GM11168 (cell line): Measurements from ENCODE around the gene TMEM187.

Source experiments
- in situ Hi-C: fragments of 300-500 bp; cut with MboI; formaldehyde crosslinking; loops from one replicate; pipeline ENCODE4 v1.12.0; 2022; ENCODE audit warnings: low sequenced_read_pairs; ENCODE audit not compliant: unreplicated experiment

TMEM187 gene

GRCh38 chrX:153934148-153934761, 38.3 kb upstream of the TMEM187 start:
- in situ Hi-C loops: no loop called here

DNA sequence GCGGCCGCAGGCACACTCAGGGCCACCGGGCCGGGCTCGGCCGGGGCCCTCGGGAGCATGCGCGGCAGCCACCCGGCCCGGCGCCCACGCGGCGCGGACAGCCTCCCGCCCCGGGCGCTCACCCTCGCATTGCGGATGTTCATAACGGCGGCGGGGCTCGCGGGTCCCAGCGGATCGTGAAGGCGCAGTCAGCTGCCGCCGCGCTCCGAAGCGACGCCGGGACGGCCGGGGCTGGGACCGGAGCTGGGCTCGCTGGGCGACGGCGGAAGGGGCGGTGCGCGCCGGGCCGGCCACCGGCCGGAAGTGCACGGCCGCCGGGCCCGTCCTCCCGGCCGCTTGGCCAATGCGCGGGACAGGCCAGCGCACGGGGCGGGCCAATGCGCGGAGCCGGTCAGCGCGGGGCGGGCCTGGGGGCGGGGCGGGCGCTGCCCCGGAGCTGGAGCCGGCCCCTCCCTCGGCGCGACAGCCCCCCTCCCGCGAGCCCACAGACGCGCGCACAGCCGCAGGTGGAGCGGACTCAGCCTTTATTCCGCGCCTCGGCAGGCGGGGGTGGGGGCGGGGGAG, 37.7 kb upstream of the TMEM187 start, which contains the start of gene NAA10:
NAA10 (minus strand) TSS at position 276 of the 564 bp plus-strand sequence; CDS start at position 143, 133 bp downstream.
- in situ Hi-C loops: no loop called here

DNA sequence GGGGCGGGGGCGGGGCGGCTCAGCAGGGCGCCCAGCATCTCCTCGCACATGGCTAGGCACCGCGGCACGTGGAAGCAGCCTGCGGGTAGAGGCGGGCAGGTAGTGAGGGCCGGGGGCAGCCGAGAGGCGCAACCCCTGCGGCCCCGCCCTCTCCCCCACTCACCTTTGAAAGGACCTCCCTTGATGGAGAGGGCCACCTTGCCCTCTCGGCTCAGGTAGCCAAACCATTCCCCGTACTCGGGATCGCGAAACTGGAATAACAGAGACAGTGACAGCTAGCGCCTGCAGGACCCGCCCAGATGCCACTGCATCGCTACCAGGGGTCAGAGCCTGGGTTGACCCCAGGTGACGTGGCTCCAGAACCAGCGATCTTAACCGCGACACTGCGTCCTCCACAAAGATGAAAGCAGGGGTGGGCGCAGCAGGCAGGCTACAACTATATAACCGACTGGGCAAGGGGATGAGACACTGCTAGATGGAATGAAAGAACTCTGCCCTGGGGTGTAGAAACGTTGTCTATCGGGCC, 37.2 kb upstream of the TMEM187 start:
- in situ Hi-C loops: no loop called here

DNA sequence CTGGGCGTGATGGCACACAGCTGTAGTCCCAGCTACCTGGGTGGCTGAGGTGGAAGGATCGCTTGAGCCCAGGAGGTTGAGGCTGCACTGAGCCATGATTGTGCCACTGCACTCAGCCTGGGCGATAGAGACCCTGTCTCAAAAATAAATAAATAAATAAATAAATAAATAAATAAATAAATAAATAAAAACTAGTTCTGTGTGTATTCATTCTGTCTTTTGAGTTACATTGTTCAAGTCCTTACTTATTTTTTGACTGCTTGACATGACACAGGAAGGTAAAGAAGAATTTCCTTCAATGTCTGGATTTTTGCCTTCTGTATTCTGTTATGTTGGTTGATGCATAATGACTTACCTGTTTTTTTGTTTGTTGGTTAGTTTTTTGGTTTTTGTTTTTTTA, 35.5 kb upstream of the TMEM187 start:
- in situ Hi-C loops: no loop called here

DNA sequence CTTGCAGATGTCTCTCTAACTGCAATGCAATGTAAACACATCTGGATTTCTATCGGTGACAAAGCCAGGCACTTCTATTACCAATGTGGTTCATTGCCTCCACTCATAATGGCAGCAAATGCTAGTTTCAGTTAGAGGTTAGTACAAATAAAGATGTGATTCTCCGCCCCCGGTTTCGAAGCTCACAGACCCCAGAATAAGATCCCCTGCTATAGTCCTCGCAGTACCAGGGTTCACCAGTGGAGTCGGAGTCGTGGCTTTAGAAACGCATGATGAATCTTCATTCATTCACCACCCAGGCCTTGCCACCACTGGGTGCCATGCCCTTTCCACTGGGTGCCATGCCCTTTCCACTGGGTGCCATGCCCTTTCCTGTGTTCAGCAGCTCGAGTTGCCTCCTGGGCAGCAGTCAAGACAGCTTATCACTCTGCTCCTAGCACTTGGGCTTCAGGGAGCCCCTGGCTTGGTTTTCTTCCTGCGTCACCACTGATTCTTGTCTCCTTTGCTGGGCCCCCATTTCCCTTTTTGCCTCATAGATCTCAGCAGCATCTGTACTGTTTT, 34.2 kb upstream of the TMEM187 start:
- in situ Hi-C loops: no loop called here

DNA sequence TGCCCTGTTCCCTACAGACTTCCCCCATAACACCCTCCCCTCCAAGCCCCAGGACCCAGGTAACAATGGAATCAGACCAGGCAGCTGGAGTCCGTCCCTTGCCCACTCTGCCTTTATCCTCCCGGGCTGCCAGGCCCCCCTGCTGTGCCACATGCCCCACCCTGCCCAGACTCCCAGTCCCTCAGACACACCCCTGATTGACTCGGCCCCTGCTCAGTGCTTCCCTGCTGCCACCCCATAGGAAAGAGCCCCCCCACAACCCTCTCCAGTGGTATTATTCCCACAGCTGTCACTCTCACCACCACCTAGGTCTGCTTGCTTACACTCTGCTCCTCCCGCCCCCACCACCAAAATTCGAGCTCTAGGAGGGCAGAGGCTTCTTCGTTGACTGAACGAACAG, 33.0 kb upstream of the TMEM187 start:
- in situ Hi-C loops: no loop called here

DNA sequence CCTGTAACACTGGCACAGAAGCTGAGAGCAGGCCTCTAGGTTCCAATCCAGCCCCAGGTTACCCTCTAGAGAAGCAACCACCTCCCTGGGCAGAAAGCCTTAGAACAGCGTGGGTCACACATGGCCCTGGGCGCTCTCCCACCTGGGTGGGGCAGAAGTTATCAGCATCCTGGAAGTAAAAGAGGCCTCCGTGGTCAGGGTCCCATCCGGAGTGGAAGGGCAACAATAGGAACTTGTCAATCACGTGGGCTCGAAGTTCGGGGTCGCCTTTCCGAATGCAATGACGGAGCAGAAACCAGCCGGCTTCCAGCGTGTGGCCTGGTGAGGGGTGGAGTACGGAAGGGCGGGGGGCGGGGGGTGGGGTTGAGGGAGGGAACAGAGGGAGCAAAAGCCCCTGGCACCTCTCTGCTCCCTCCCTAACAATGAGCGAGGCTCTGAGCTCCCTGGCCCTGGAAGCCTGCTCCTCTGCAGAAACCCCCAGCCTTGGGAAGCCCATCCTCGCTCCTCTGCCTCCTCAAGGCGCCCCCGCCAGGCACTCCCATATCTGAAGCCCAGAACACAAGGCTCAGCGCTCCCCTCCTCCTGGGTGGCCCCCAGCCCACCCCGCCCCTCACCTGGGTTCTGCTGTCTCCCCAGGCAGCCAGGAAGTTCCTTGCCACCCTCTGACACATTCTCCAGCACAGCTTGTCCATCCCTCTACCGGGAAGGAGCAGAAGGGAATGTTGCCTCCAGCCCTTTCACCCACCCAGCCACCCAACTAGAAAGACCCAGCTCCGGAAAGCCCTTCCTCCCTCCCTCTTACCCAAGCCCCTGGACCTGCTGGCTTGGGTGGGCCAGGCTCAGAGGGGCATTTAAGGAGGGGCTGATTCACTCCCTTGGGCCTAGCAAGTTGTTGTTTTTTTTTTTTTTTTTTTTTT, 31.0 kb upstream of the TMEM187 start:
- in situ Hi-C loops: no loop called here

DNA sequence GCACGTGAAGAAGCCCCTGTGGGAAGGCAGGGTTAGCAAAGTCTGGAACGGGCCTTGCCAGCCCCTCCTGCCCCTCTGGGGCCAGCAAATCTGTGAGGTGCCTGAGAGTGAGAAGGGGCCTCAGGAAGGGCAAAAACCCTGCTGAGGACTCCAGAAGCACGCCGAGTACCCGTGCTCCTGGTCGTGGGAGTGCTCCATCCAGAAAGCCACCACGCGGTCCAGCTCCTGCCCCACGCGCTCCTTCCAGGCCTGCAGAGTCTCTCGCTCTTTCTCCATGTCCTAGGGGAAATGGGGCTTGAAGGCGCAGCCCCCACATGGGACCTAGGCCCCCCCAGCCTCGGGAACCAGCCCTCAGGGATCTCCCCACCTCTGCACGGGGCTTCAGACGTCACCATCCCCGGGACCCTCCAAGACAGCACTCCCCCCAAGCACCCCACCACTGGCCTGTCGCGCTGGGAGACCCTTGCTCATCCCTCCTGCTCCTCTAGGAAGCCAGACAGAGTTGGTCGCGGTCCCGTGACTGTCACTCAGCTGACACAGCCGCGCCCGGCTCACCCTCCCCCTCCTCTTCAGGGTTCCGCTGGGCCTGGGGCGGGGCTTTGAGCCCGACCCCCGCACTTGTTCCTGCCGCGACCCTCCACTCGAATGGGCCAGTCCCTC, 28.3 kb upstream of the TMEM187 start, which contains the start of gene RENBP:
RENBP (minus strand) TSS at position 504 of the 660 bp plus-strand sequence; CDS start at position 471, 33 bp downstream.
- in situ Hi-C loops: no loop called here

DNA sequence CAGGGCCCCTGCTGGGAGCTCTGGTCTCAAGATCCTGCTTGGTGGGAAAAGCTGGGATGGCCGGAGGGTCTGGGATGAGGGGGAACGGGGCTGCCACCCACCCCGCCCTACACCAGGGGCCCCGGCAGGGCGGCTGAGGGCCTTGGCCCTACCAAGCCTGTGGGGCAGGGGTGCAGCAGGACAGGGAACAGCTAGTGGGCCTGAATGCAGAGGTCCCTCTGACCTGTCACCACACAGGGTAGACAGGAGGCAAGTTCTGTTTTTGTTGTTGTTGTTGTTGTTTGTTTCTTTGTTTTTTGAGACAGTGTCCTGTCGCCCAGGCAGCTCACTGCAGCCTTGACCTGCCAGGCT, 27.8 kb upstream of the TMEM187 start:
- in situ Hi-C loops: no loop called here

DNA sequence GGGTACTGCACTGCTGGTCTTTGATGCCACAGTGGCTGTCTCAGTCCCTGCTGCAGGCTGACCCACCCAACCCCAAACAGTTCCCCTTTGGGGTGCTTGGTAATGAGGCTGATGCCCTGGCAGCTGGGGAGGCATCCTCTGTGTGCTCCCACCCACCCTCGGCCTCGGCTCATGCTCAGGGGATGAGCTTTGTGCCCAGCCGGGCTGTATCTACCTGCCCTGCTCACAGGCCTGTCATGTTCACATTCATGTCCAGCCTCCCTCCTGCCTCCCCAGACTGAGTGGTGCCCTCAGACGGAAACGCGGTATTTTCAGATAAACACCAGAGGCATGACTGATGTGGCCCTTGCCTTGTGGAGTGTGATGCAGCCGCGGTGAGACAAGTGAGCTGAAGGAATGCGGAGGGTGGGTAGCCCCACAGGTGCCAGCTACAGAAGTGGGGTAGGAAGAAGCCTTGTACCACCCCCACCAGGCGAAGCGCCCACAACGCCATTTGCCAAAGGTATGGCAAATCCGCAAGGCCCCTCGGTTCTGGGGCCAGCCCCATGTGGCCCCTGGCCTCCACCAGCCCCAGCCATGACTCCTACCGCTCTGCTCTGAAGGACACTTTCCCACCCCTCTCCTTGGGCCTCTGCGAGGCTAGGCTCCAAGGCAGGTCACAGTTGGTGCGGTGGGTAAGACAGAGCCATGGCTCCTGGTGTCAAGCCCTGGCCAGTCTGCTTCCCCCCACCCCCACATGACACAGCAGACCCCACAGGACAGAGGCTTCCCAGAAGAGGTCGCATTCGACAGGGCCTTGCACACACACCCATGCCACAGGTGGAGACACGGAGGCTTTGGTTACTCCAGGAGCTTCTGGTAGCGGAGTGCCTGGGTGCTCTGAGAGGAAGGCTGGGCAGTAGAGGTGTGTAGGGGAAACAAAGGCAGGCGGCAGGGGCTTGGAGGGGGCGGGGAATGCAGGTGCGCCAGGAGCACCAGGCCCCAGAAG, 26.3 kb upstream of the TMEM187 start:
- in situ Hi-C loops: no loop called here

GRCh38 chrX:153947009-153947769, 25.4 kb upstream of the TMEM187 start:
- in situ Hi-C loops: no loop called here

GRCh38 chrX:153948002-153948466, 24.5 kb upstream of the TMEM187 start:
- in situ Hi-C loops: no loop called here

DNA sequence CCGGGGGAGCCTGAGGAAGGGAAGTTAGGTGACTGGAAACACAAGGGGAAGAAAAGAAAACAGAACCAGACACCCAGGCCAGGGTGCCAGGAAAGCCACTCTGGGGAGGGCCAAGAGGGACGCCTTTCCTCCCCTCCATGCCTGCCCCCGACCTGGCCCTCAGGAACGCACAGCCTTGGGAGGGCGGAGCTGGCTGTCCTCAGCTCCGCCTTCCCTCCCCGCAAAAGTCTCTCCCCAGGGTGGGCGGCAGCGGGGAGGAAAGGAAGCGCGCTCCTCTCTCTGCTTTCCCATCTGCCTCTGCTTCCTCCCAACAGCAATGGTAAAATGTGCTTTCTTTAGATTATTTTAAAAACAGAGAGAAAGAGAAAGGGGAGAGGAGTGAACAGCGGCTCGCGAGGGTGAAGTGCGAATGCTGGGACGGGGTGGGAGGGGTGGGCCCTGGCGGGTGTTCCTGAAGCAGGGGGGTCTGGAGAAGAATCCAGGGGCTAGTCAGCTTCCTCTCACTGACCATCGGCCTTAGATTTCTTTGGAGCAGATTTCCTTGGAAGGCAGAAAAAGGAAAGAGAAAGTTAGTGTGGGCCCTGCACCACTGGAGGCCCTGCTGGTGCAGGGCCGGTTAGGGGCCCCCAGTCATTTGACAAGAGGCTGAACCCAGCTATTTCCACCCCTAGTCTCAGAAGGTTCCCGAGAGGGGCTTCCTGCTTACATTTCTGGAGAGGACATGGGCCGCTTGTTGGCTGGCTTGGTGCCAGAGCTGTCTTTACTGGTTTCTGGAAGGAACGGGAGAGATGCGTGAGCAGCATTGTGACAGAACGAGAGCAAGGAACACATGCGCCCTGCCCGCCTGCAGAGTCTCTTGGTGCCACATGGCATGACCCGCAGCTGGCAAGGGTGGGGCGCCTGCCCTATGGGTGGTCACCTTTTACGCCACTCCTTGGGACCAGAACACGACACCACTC, 23.4 kb upstream of the TMEM187 start:
- in situ Hi-C loops: no loop called here

DNA sequence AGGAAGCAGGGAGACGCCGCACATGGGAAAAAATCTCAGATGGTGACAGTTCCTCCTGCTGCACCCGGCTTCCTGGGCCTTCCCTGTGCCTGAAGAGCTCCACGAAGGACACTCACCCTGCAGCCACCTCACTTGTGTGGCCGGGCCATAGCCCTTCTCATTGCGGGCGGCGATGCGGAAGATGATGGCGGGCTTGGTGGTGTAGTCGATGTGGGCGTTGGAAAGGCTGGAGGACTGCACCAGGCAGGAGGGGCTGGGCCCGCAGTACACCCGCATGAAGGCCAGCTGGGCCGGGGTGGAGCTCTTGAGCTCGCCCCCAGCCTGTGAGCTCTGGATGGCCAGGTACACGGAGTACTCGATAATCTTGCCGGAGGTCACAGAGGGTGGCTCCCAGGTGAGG, 22.4 kb upstream of the TMEM187 start:
- in situ Hi-C loops: no loop called here

DNA sequence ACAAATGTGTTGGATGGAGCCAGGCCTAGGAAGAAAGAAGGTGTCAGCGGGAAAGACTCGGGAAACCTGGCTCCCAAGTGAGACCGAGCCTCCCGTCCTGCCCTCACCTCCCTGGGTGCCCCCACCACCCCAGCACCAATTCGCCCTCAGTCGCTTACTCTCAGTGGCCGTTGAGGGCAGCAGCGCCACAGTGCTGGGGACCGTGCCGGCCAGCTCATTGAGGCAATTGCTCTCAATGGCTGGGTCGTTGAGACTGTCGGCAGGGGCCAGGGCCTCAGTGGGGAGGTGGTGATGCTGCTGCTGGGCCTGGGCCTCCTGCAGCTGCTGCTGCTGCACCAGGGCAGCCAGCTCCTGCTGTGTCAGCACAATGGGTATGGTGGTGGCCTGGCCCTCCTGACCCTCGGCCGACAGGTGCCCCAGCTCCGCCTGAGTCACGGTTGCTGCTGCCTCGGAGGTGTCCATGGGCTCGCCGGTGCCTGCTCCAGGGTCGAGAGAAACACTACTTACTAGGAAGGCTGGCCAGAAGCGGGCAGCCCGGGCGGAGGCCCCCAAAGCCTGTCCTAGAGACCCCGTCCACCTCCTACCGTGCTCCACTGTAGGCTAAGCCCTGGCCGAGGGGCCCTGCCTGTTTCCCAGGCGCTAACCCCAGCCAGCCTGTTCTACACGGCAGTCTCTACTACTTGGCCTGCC, 20.7 kb upstream of the TMEM187 start:
- in situ Hi-C loops: no loop called here

DNA sequence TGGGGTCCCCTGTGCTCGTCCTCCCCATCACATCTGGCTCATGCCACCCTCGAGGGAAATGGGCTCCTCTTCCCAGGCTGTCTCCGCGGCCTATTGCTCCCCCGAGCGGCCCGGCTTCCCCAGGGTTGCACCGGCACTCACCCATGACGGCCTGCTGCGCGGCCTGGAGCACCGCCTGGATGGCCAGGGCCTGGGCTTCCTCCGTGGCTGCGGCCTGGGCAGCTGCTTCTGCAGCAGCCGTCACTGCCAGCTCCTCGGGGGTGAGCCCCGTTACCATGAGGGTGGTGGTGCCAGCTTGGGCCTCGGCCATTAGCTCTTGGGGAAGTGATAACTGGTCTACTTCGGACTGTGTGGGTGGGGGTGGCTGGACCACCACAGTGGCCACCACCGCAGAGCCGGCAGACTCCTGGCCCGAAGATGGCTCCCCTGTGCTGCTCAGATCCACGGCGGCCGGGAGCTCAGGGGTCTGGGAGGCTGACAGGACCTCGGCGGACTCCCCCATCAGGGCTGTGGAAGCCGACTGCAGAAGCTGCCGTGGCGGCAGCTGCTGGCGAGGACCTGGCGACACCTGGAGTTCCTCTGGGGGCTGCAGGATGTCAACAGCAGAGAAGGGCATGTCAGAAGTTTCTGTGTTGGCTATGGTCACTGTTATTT, 20.1 kb upstream of the TMEM187 start:
- in situ Hi-C loops: no loop called here
